Measurements from ENCODE around the gene RPS6KC1. TPM values are rescaled to one million over a fixed set of nuclear protein-coding genes. Genes with fewer than 3 reads are reported as not detected.
"Not testable (repeated sequence)": the region's sequence is repeated elsewhere in the genome, so short reads cannot be mapped to it uniquely, and the experiment has no call there.

RPS6KC1 gene
- total RNA-seq, 3 donors from 2014 or later, result 4.8 to 6.8 (median 6.1) TPM

- Mint-ChIP-seq H3K4me1 (ENCODE audit: low read depth) (no peaks in the 10 kb centered on the region), H3K27me3 (ENCODE audit: low read depth) (no peaks in the 10 kb centered on the region), H3K36me3 (ENCODE audit: insufficient read depth) (no peaks in the 10 kb centered on the region), H3K4me3 (no peak overlapping the region), H3K9me3 (peaks cover 18% of the 10 kb centered on the region)
- DNase-seq (no peak), ATAC-seq (no peak)
Observed at GRCh38 chr1:213297021-213297420, 246.0 kb downstream of the RPS6KC1 start.

GRCh38 chr1:213300433-213300832 is 249.4 kb downstream of the RPS6KC1 start:
- H3K4me1 Mint-ChIP-seq (ENCODE audit: low read depth), result no peaks in the 10 kb centered on the region
- H3K36me3 Mint-ChIP-seq (ENCODE audit: insufficient read depth), result no peaks in the 10 kb centered on the region
- H3K27me3 Mint-ChIP-seq (ENCODE audit: low read depth), result no peaks in the 10 kb centered on the region
- no peak overlapping the region for H3K4me3 Mint-ChIP-seq
- no peak for ATAC-seq
- H3K9me3 Mint-ChIP-seq, result peaks cover 14% of the 10 kb centered on the region
- DNase-seq, result no peak

GRCh38 chr1:213301524-213301923 is 250.5 kb downstream of the RPS6KC1 start:
- DNase-seq; H3K27me3 Mint-ChIP-seq (ENCODE audit: low read depth); H3K4me3 Mint-ChIP-seq; H3K4me1 Mint-ChIP-seq (ENCODE audit: low read depth); H3K36me3 Mint-ChIP-seq (ENCODE audit: insufficient read depth); H3K9me3 Mint-ChIP-seq; ATAC-seq: not testable (repeated sequence)

GRCh38 chr1:213303286-213303685 is 252.2 kb downstream of the RPS6KC1 start:
- H3K4me1 Mint-ChIP-seq (ENCODE audit: low read depth), result no peaks in the 10 kb centered on the region
- DNase-seq (no peak), ATAC-seq (no peak)
- no peaks in the 10 kb centered on the region for H3K27me3 Mint-ChIP-seq (ENCODE audit: low read depth)
- H3K9me3 Mint-ChIP-seq, result peaks cover 4% of the 10 kb centered on the region
- H3K4me3 Mint-ChIP-seq, result no peak overlapping the region
- no peaks in the 10 kb centered on the region for H3K36me3 Mint-ChIP-seq (ENCODE audit: insufficient read depth)

- Mint-ChIP-seq H3K27me3 (ENCODE audit: low read depth) (no peaks in the 10 kb centered on the region), H3K4me3 (no peak overlapping the region), H3K4me1 (ENCODE audit: low read depth) (no peaks in the 10 kb centered on the region), H3K36me3 (ENCODE audit: insufficient read depth) (no peaks in the 10 kb centered on the region), H3K9me3 (peaks cover 4% of the 10 kb centered on the region)
- ATAC-seq (no peak), DNase-seq (no peak)
Observed at GRCh38 chr1:213315571-213315970, 264.5 kb downstream of the RPS6KC1 start.

GRCh38 chr1:213318458-213318857 is 267.4 kb downstream of the RPS6KC1 start:
- not testable (repeated sequence) for H3K36me3 Mint-ChIP-seq (ENCODE audit: insufficient read depth); H3K9me3 Mint-ChIP-seq; DNase-seq; ATAC-seq; H3K4me3 Mint-ChIP-seq; H3K27me3 Mint-ChIP-seq (ENCODE audit: low read depth); H3K4me1 Mint-ChIP-seq (ENCODE audit: low read depth)

GRCh38 chr1:213320191-213320870 is 269.3 kb downstream of the RPS6KC1 start:
- peaks cover 4% of the 10 kb centered on the region for H3K9me3 Mint-ChIP-seq
- no peak for ATAC-seq
- no peak overlapping the region for H3K4me3 Mint-ChIP-seq
- DNase-seq, result no peak
- H3K4me1 Mint-ChIP-seq (ENCODE audit: low read depth), result no peaks in the 10 kb centered on the region
- peaks cover 2% of the 10 kb centered on the region for H3K27me3 Mint-ChIP-seq (ENCODE audit: low read depth)
- no peaks in the 10 kb centered on the region for H3K36me3 Mint-ChIP-seq (ENCODE audit: insufficient read depth)

Other genes with a start within 250 kb of the RPS6KC1 start
- not detected for gene SPATA45, start 203.6 kb upstream of the RPS6KC1 start, total RNA-seq
- 10 to 100 TPM; 10.2 to 14.7 (median 14.0) TPM for gene FLVCR1, start 193.0 kb upstream of the RPS6KC1 start, total RNA-seq
- gene VASH2, start 100.7 kb upstream of the RPS6KC1 start, total RNA-seq, result 1 to 10 TPM in 1 of 3 donors, under 1 TPM in 2; 0.20 to 1.3 (median 0.58) TPM
- gene ANGEL2, start 35.4 kb upstream of the RPS6KC1 start, total RNA-seq, result 10 to 100 TPM; 34.3 to 39.7 (median 37.8) TPM

Data from activated T-cell treated with anti-CD3 and anti-CD28 coated beads, Interleukin-2, amount 50 U/mL, for 4 hours (primary cell).